Measurements from ENCODE around the gene PREB. TPM values are rescaled to one million over a fixed set of nuclear protein-coding genes. Genes with fewer than 3 reads are reported as not detected.

The PREB gene
- total RNA-seq, 4 donors from 2014 or later = 117 to 197 (median 154) TPM

DNA sequence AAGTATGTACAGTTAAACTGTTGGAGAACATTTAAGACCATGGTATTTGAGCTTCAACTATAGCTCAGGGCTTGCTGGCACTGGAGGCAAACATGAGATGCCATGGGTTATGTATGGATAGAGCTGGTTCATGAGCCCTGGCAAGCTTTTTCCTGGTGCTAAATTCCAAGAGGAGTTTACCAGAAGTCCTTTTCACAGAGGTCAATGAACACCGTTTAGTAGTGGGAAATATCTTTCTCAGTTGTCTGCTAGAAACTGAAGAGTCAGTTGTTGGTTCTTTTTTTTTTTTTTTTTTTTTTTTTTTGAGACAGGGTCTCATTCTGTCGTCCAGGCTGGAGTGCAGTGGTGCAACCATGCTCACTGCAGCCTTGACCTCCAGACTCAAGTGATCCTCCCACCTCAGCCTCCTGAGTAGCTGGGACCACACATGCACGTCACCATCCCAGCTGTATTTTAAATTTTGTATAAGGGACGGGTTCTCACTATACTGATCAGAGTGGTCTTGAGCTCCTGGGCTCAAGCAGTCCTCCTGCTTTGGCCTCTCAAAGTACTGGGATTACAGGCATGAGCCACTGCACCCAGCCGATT lies 46.5 kb downstream of the PREB start:
- Histone ChIP-seq H3K4me3 (no peak overlapping the region), H3K9me3 (no peaks in the 10 kb centered on the region), H3K4me1 (peaks cover 13 to 24% of the 10 kb centered on the region in 2 donors), H3K27me3 (no peaks in the 10 kb centered on the region), H3K27ac (no peak overlapping the region), H3K36me3 (no peaks in the 10 kb centered on the region)
- TF ChIP-seq, protein P1, sequence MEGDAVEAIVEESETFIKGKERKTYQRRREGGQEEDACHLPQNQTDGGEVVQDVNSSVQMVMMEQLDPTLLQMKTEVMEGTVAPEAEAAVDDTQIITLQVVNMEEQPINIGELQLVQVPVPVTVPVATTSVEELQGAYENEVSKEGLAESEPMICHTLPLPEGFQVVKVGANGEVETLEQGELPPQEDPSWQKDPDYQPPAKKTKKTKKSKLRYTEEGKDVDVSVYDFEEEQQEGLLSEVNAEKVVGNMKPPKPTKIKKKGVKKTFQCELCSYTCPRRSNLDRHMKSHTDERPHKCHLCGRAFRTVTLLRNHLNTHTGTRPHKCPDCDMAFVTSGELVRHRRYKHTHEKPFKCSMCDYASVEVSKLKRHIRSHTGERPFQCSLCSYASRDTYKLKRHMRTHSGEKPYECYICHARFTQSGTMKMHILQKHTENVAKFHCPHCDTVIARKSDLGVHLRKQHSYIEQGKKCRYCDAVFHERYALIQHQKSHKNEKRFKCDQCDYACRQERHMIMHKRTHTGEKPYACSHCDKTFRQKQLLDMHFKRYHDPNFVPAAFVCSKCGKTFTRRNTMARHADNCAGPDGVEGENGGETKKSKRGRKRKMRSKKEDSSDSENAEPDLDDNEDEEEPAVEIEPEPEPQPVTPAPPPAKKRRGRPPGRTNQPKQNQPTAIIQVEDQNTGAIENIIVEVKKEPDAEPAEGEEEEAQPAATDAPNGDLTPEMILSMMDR (IDR thresholded peaks at IDR 0.05 in 4 of 5, conservative IDR thresholded peaks at IDR 0.05 in 1 of 5) = no peak
- TF ChIP-seq POLR2A (IDR thresholded peaks at IDR 0.05) = no peak
- in situ Hi-C loops (cut with MboI; ENCODE audit: low sequenced_read_pairs in 4 of 4) = loop anchor here (5.0 to 10.0 kb wide), 3 partner anchors 53 to 123 kb away; partner anchors contain the start of genes TMEM214 (in 3 of the 4) and MAPRE3 (in 1 of the 4)
- ATAC-seq (no peak), DNase-seq (no peak)
- intact Hi-C loops (cut with DNase I; ENCODE audit: low total_unique reads) = loop anchor here (5.0 to 10.0 kb wide), 2 partner anchors 56 to 287 kb away; partner anchors contain the start of genes EIF2B4, SNX17 and TMEM214

DNA sequence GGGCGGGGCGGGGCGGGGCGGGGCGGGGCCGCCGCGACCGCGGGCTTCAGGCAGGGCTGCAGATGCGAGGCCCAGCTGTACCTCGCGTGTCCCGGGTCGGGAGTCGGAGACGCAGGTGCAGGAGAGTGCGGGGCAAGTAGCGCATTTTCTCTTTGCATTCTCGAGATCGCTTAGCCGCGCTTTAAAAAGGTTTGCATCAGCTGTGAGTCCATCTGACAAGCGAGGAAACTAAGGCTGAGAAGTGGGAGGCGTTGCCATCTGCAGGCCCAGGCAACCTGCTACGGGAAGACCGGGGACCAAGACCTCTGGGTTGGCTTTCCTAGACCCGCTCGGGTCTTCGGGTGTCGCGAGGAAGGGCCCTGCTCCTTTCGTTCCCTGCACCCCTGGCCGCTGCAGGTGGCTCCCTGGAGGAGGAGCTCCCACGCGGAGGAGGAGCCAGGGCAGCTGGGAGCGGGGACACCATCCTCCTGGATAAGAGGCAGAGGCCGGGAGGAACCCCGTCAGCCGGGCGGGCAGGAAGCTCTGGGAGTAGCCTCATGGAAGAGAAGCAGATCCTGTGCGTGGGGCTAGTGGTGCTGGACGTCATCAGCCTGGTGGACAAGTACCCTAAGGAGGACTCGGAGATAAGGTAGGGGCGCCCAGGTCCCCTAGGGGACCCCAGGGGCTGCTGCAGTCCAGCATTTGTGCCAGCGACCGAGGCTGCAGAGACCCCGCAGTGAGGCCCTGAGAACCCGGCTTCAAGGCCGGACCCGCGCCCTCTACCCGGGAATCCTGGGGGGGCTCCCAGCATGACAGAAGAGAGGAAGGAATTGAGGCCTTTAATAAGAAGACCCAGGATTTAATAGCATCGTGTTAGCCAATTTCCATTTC lies 47.5 kb downstream of the PREB start, which contains the start of gene KHK:
Gene KHK, plus strand, starts transcription at position 49 of the 870 bp plus-strand sequence. Its CDS starts 488 bp downstream, at position 537.
- H3K4me1 ChIP-seq = peaks cover 19 to 34% of the 10 kb centered on the region in 2 donors
- TF ChIP-seq POLR2A (IDR thresholded peaks at IDR 0.05) = no peak
- TF ChIP-seq, protein P1 (IDR thresholded peaks at IDR 0.05 in 4 of 5, conservative IDR thresholded peaks at IDR 0.05 in 1 of 5) = no peak
- peak within 1 kb of the TSS; percentile 70 to 95 (median 86) for H3K4me3 ChIP-seq
- no peaks in the 10 kb centered on the region for H3K36me3 ChIP-seq
- no peaks in the 10 kb centered on the region for H3K9me3 ChIP-seq
- in situ Hi-C loops (cut with MboI; ENCODE audit: low sequenced_read_pairs in 4 of 4) (loop anchor here (5.0 to 10.0 kb wide), 3 partner anchors 52 to 122 kb away; partner anchors contain the start of genes TMEM214 (in 3 of the 4) and MAPRE3 (in 1 of the 4)), intact Hi-C loops (cut with DNase I; ENCODE audit: low total_unique reads) (loop anchor here (1.0 to 10.0 kb wide), 5 partner anchors 16 to 288 kb away; partner anchors contain the start of genes ATRAID, EIF2B4, OST4 and SLC5A6)
- ATAC-seq = no peak
- H3K27ac ChIP-seq = peak within 1 kb of the TSS; percentile 88 to 97 (median 94)
- H3K27me3 ChIP-seq = no peaks in the 10 kb centered on the region
- peak in 1 of 2 donors; percentile 41 for DNase-seq

DNA sequence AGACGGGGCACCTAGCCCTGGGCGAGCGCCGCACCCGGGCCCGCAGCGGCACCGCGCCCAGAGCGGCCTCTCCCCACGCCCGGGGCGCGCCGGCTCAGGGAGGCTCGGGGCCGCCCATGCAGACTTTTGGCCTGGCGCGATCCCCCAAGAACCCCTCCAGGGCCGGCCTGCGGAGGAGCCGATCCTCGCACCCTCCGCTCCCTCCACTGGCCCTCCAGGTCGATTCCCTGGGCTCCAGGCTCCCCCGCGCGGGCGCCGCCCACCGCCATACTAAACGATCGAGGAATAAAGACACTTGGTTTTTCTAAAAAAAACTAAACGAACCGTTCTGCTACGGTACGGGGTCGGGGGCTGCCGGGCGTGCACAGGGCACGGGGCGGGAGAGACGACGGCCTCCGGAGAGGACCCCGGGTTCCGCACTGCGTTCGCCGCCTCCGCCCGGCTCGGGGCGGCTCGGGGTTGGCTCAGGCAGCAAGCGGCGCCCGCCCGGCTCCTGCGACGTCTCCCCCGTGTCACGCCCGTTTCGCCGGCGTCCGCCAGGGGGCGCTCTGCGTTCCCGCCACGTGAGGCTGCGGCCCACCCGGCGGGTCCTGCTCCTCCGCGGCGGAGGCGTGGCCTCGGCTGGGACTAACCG lies 48.2 kb downstream of the PREB start:
- Histone ChIP-seq H3K27me3 (no peaks in the 10 kb centered on the region), H3K4me1 (peaks cover 26 to 41% of the 10 kb centered on the region in 2 donors), H3K27ac (peak overlapping the region; percentile 88 to 97 (median 94)), H3K36me3 (no peaks in the 10 kb centered on the region), H3K9me3 (no peaks in the 10 kb centered on the region), H3K4me3 (peak overlapping the region; percentile 70 to 95 (median 86))
- DNase-seq = peak; percentile 88 to 93
- intact Hi-C loops (cut with DNase I; ENCODE audit: low total_unique reads) (loop anchor here (1.0 to 10.0 kb wide), 5 partner anchors 15 to 289 kb away; partner anchors contain the start of genes ATRAID, EIF2B4, OST4 and SLC5A6), in situ Hi-C loops (cut with MboI; ENCODE audit: low sequenced_read_pairs in 4 of 4) (loop anchor here (5.0 to 10.0 kb wide), 3 partner anchors 51 to 121 kb away; partner anchors contain the start of genes TMEM214 (in 3 of the 4) and MAPRE3 (in 1 of the 4))
- peak; percentile 84 to 87 for ATAC-seq
- TF ChIP-seq, protein P1 (IDR thresholded peaks at IDR 0.05 in 4 of 5, conservative IDR thresholded peaks at IDR 0.05 in 1 of 5) = peak; percentile 77 to 99 (median 98)
- TF ChIP-seq POLR2A (IDR thresholded peaks at IDR 0.05) = peak; percentile 74 to 89

DNA sequence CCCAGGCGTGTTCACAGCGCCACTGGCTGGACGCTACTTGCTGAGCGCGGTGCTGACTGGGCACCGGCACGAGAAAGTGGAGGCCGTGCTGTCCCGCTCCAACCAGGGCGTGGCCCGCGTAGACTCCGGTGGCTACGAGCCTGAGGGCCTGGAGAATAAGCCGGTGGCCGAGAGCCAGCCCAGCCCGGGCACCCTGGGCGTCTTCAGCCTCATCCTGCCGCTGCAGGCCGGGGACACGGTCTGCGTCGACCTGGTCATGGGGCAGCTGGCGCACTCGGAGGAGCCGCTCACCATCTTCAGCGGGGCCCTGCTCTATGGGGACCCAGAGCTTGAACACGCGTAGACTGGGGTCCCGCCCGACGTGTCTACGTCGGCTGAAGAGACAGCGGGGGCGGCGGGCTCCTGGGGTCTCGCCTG lies 48.8 kb downstream of the PREB start:
- peak overlapping the region; percentile 88 to 97 (median 94) for H3K27ac ChIP-seq
- peak; percentile 63 to 84 for DNase-seq
- H3K27me3 ChIP-seq = no peaks in the 10 kb centered on the region
- H3K36me3 ChIP-seq = no peaks in the 10 kb centered on the region
- TF ChIP-seq POLR2A (IDR thresholded peaks at IDR 0.05) = peak in 1 of 2 donors; percentile 40
- TF ChIP-seq, protein P1 (IDR thresholded peaks at IDR 0.05 in 4 of 5, conservative IDR thresholded peaks at IDR 0.05 in 1 of 5) = peak in 4 of 5 experiments; percentile 13 to 70 (median 44)
- peak overlapping the region; percentile 70 to 95 (median 86) for H3K4me3 ChIP-seq
- peaks cover 26 to 45% of the 10 kb centered on the region in 2 donors for H3K4me1 ChIP-seq
- ATAC-seq = peak; percentile 53 to 59
- in situ Hi-C loops (cut with MboI; ENCODE audit: low sequenced_read_pairs in 4 of 4) = loop anchor here (5.0 to 10.0 kb wide), 3 partner anchors 51 to 121 kb away; partner anchors contain the start of genes TMEM214 (in 3 of the 4) and MAPRE3 (in 1 of the 4)
- no peaks in the 10 kb centered on the region for H3K9me3 ChIP-seq
- intact Hi-C loops (cut with DNase I; ENCODE audit: low total_unique reads) = loop anchor here (1.0 to 10.0 kb wide), 6 partner anchors 14 to 289 kb away; partner anchors contain the start of genes ATRAID, EIF2B4, OST4 and SLC5A6
